EL (cell line): ENCODE measurements around the gene KLK7.

ENCODE experiments used
- DNase-seq: peaks from one replicate; pipeline ENCODE4 v3.0.0-alpha.2; 2016

The KLK7 gene

DNA sequence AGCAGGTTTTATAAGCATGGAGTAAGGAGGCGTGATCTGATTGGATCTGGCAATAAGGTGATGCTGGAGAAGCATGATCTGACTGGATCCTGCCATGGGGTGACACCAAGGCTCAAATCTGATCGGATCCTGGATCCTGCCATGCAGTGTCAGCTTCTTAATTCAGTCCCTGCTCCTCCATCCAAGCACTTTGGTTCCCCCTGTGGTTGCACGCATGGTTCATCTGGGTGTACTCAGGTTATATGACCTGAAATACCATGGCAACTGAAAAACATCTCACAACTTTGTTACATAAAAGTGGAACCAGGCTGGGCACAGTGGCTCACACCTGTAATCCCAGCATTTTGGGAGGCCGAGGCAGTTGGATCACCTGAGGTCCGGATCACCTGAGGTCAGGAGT is 54.9 kb downstream of the KLK7 start:
- no peak for DNase-seq
